Upper lobe of left lung (tissue), 6 donors: ENCODE data around the gene KRTCAP2. TPM values are rescaled to one million over a fixed set of nuclear protein-coding genes. Genes with fewer than 3 reads are reported as not detected.

Experiments used
- ATAC-seq, 2 donors: fragments of 200-7000 bp; cut with Tn5 transposase; one replicate each; pipeline ENCODE4 v1.9.1; 2022; ENCODE audit warnings: mild to moderate bottlenecking in 2 of 2, moderate library complexity in 2 of 2; ENCODE audit not compliant: low FRiP score in 2 of 2
- DNase-seq, 2 donors: peaks; one replicate each; pipeline ENCODE4 v3.0.0-alpha.2; 2019 to 2020
- H3K27ac ChIP-seq, 4 donors: fragments of 200-600 bp; sonication (generic); one replicate each; pipeline ENCODE4 v1.5.1; 2016 to 2019
- H3K27me3 ChIP-seq, 4 donors: fragments of 200-600 bp; sonication (generic); one replicate each; pipeline ENCODE4 v1.5.1; 2017 to 2019
- H3K36me3 ChIP-seq, 4 donors: fragments of 200-600 bp; sonication (generic); one replicate each; pipeline ENCODE4 v1.5.1; 2016 to 2019
- H3K4me1 ChIP-seq, 4 donors: fragments of 200-600 bp; sonication (generic); one replicate each; pipeline ENCODE4 v1.5.1; 2018 to 2019
- H3K4me3 ChIP-seq, 4 donors: fragments of 200-600 bp; sonication (generic); one replicate each; pipeline ENCODE4 v1.5.1; 2017 to 2019; ENCODE audit warnings: mild to moderate bottlenecking in 2 of 4, moderate library complexity in 1 of 4
- H3K9me3 ChIP-seq, 4 donors: fragments of 200-600 bp; sonication (generic); one replicate each; pipeline ENCODE4 v1.5.1; 2018 to 2019
- EP300 ChIP-seq, 4 donors: sonication (generic); formaldehyde crosslinking; IDR thresholded peaks; one replicate each; pipeline ENCODE4 v1.5.1; 2017; ENCODE audit warnings: antibody characterized with exemption in 4 of 4, control low read depth in 2 of 4
- POLR2A ChIP-seq, 4 donors: fragments of 450-650 bp; IDR thresholded peaks; one replicate each; pipeline ENCODE4 v1.5.1; 2016 to 2017; ENCODE audit warnings: antibody characterized with exemption in 4 of 4, mild to moderate bottlenecking in 2 of 4
- POLR2AphosphoS5 ChIP-seq, 2 donors: sonication (generic); formaldehyde crosslinking; IDR thresholded peaks; one replicate each; pipeline ENCODE4 v1.5.1; 2017; ENCODE audit warnings: antibody characterized with exemption in 2 of 2
- WGBS, 2 donors: methylation state at CpG; one replicate each; pipeline ENCODE4 v1.1.5; 2017 to 2018; 5-methylcytosine and 5-hydroxymethylcytosine counted together
- total RNA-seq, 6 donors: library from RNA; depleted of rRNA in 4 of 6; stranded (reverse); fragments of >200 nt in 4 of 6; gene quantifications; one replicate each; pipeline versions ENCODE4 v1.1.0 to v1.2.1, GENCODE V29; 2016 to 2021
- TF ChIP-seq, protein P1 (sequence below), 6 experiments: fragments of 450-650 bp in 4 of 6; fragments of 200-600 bp in 2 of 6; sonication (generic) in 2 of 6; IDR thresholded peaks; one replicate each; pipeline ENCODE4 v1.5.1; 2016 to 2019; ENCODE audit warnings: antibody characterized with exemption in 6 of 6
- donor health status: DM: no; HTN: no; CAD: no; lungs with moderate emphysema.
- donor health status: DM: no; HTN: yes; CAD: no; lungs with severe emphysema.

The KRTCAP2 gene
- total RNA-seq, 6 donors from 2014 or later, result 47.1 to 166 (median 131) TPM

- H3K36me3 ChIP-seq, result peaks cover 0 to 4% (median 0%) of the 10 kb centered on the region in 4 donors
- peak within 1 kb of the TSS; percentile 87 to 97 (median 91) for H3K27ac ChIP-seq
- no peaks in the 10 kb centered on the region for H3K9me3 ChIP-seq
- H3K4me1 ChIP-seq, result peaks cover 26 to 38% (median 30%) of the 10 kb centered on the region in 4 donors
- DNase-seq, result peak; percentile 94 to 95
- peak within 1 kb of the TSS; percentile 76 to 87 (median 78) for H3K4me3 ChIP-seq
- TF ChIP-seq POLR2AphosphoS5 (IDR thresholded peaks at IDR 0.05) (peak; percentile 84 to 93), POLR2A (IDR thresholded peaks at IDR 0.05) (peak in 2 of 4 donors; percentile 27 to 85), EP300 (IDR thresholded peaks at IDR 0.05) (no peak)
- TF ChIP-seq, protein P1, sequence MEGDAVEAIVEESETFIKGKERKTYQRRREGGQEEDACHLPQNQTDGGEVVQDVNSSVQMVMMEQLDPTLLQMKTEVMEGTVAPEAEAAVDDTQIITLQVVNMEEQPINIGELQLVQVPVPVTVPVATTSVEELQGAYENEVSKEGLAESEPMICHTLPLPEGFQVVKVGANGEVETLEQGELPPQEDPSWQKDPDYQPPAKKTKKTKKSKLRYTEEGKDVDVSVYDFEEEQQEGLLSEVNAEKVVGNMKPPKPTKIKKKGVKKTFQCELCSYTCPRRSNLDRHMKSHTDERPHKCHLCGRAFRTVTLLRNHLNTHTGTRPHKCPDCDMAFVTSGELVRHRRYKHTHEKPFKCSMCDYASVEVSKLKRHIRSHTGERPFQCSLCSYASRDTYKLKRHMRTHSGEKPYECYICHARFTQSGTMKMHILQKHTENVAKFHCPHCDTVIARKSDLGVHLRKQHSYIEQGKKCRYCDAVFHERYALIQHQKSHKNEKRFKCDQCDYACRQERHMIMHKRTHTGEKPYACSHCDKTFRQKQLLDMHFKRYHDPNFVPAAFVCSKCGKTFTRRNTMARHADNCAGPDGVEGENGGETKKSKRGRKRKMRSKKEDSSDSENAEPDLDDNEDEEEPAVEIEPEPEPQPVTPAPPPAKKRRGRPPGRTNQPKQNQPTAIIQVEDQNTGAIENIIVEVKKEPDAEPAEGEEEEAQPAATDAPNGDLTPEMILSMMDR (IDR thresholded peaks at IDR 0.05), result peak in 2 of 6 experiments; percentile 4 to 15
- no peaks in the 10 kb centered on the region for H3K27me3 ChIP-seq
- ATAC-seq, result peak; percentile 86 to 88
- WGBS, 2 donors, result 0% methylated on average over 24 to 36 of the region's 42 CpGs
Measured at GRCh38 chr1:155139895-155140629, 33.0 kb downstream of the KRTCAP2 start, which contains the start of gene DPM3. Gene DPM3, minus strand, starts transcription at chr1:155140531. Its CDS starts 291 bp downstream, at chr1:155140240.

DNA sequence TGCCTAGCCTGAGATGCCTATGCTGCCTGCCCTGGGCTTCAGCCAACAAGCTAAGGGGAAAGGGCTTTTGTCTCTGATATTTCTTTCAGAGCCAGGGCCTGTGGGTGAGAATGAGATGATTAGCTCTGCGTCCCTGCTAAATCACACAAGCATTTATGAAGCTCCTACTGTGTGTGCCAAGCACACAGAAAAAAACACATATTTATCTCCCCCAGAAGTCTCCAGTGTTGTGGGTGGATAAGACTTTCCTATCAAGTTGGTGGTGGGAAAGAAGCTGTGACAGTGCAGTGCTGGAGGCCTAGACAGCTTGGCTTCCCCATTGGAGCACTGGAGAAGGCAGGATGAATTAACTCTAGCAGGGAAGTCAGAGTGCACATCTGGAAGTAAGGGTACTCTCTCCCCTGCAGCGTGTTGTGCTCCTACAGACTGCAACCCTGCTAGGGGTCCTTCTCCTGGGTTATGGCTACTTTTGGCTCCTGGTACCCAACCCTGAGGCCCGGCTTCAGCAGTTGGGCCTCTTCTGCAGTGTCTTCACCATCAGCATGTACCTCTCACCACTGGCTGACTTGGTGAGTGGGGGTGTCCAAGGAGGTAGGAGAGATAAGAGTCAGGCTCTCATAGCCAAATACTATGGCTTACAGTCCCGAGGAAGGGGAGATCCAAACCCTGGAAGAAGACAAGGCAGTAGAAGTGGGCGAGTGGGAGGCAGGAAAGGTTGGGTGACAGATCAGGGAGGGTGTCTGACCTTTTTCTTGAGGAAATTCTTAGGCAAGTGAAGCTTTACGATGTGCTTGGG is 35.8 kb downstream of the KRTCAP2 start:
- peaks cover 49 to 65% (median 52%) of the 10 kb centered on the region in 4 donors for H3K4me1 ChIP-seq
- TF ChIP-seq EP300 (IDR thresholded peaks at IDR 0.05), result no peak
- TF ChIP-seq, protein P1 (IDR thresholded peaks at IDR 0.05), result no peak
- no peak for TF ChIP-seq POLR2AphosphoS5 (IDR thresholded peaks at IDR 0.05)
- no peak for TF ChIP-seq POLR2A (IDR thresholded peaks at IDR 0.05)
- no peak for ATAC-seq
- peak overlapping the region in 2 of 4 donors; percentile 55 to 67 for H3K4me3 ChIP-seq
- 83 to 90% methylated on average over 6 of the region's 6 CpGs for WGBS, 2 donors
- DNase-seq, result no peak
- H3K36me3 ChIP-seq, result peaks cover 15 to 30% (median 20%) of the 10 kb centered on the region in 4 donors
- H3K9me3 ChIP-seq, result no peaks in the 10 kb centered on the region
- H3K27ac ChIP-seq, result peak overlapping the region; percentile 96 to 98 (median 98)
- no peaks in the 10 kb centered on the region for H3K27me3 ChIP-seq

DNA sequence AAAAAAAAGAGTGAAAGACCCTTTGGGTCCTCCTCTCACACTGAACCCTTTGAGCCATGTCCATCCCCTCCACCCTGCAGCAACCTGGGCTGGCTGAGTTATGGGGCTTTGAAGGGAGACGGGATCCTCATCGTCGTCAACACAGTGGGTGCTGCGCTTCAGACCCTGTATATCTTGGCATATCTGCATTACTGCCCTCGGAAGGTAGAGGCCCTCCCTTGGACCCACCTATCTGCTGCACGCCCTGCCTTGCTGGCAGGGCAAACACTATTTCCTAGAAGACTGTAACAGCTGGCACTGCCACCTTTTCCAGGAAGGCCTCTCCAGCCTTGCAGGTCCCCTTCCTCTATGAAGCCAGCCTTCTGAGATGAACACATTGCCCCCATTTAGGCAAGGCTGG is 36.4 kb downstream of the KRTCAP2 start:
- H3K4me1 ChIP-seq, result peaks cover 55 to 70% (median 57%) of the 10 kb centered on the region in 4 donors
- H3K9me3 ChIP-seq, result no peaks in the 10 kb centered on the region
- ATAC-seq, result no peak
- 26 to 40% methylated on average over 1 to 6 of the region's 6 CpGs for WGBS, 2 donors
- peaks cover 15 to 36% (median 25%) of the 10 kb centered on the region in 4 donors for H3K36me3 ChIP-seq
- H3K27ac ChIP-seq, result peak overlapping the region; percentile 96 to 98 (median 98)
- H3K27me3 ChIP-seq, result no peaks in the 10 kb centered on the region
- peak overlapping the region in 3 of 4 donors; percentile 55 to 67 (median 66) for H3K4me3 ChIP-seq
- peak in 1 of 2 donors; percentile 43 for DNase-seq
- TF ChIP-seq EP300 (IDR thresholded peaks at IDR 0.05) (no peak), POLR2A (IDR thresholded peaks at IDR 0.05) (no peak), POLR2AphosphoS5 (IDR thresholded peaks at IDR 0.05) (no peak)
- TF ChIP-seq, protein P1 (IDR thresholded peaks at IDR 0.05), result no peak

GRCh38 chr1:155135415-155136028 is 37.6 kb downstream of the KRTCAP2 start, which contains the start of gene SLC50A1:
Gene SLC50A1, plus strand, starts transcription at chr1:155135852. Its CDS starts 60 bp downstream, at chr1:155135912.
- peak; percentile 96 to 100 for DNase-seq
- peak within 1 kb of the TSS; percentile 96 to 98 (median 98) for H3K27ac ChIP-seq
- peak within 1 kb of the TSS; percentile 42 to 67 (median 60) for H3K4me3 ChIP-seq
- whole genome bisulfite sequencing, 2 donors, result 1% methylated on average over 20 to 38 of the region's 52 CpGs
- H3K27me3 ChIP-seq, result no peaks in the 10 kb centered on the region
- no peaks in the 10 kb centered on the region for H3K9me3 ChIP-seq
- H3K36me3 ChIP-seq, result peaks cover 15 to 45% (median 30%) of the 10 kb centered on the region in 4 donors
- ATAC-seq, result peak; percentile 96 to 97
- TF ChIP-seq, protein P1 (IDR thresholded peaks at IDR 0.05), result peak; percentile 46 to 90 (median 68)
- TF ChIP-seq POLR2AphosphoS5 (IDR thresholded peaks at IDR 0.05) (peak; percentile 84 to 91), POLR2A (IDR thresholded peaks at IDR 0.05) (peak; percentile 57 to 94 (median 86)), EP300 (IDR thresholded peaks at IDR 0.05) (peak in 2 of 4 donors; percentile 13 to 35)
- peaks cover 61 to 78% (median 63%) of the 10 kb centered on the region in 4 donors for H3K4me1 ChIP-seq
